Measurements from ENCODE around the gene ZFP1. TPM values are rescaled to one million over a fixed set of nuclear protein-coding genes. Genes with fewer than 3 reads are reported as not detected.
"Not testable (repeated sequence)": the region's sequence is repeated elsewhere in the genome, so short reads cannot be mapped to it uniquely, and the experiment has no call there.

Gene ZFP1
- total and polyA plus RNA-seq, 2 experiments from 2014 or later: 9.4 to 14.4 TPM

DNA sequence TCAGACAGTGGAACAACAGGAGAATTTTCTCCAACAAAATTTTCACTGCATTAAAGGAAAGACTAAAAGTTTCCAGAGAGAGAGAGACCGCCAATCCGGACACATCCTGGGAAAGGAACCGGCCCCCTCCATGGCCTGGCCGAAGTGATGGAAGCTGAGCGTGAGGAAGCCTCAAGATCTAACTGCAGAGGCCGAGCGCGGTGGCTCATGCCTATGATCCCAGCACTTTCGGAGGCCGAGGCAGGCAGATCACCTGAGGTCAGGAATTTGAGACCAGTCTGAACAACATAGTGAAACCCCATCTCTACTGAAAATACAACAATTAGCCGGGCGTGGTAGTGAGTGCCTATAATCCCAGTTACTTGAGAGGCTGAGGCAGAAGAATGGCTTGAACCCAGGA is 54.8 kb downstream of the ZFP1 start:
- 87% methylated on average over 12 of the region's 12 CpGs for WGBS (ENCODE audit: low lambda C conversion rate, missing lambda C conversion rate)
- Histone ChIP-seq H3K79me2 (no peaks in the 10 kb centered on the region), H4K20me1 (ENCODE audit: insufficient read depth, poor library complexity, severe bottlenecking) (no peaks in the 10 kb centered on the region), H2AFZ (no peak overlapping the region), H3K9me3 (ENCODE audit: low read depth) (no peaks in the 10 kb centered on the region), H3K27me3 (no peaks in the 10 kb centered on the region), H3K9me2 (replicated peaks; ENCODE audit: insufficient read depth) (no peaks in the 10 kb centered on the region), H3K27ac (no peak overlapping the region), H3K4me3 (no peak overlapping the region), H3K4me2 (no peak overlapping the region), H3K36me3 (replicated peaks; ENCODE audit: insufficient read depth, low read depth) (no peaks in the 10 kb centered on the region), H3K4me1 (ENCODE audit: insufficient read depth) (peaks cover under 1% of the 10 kb centered on the region)
- TF ChIP-seq EZH2phosphoT487 (IDR thresholded peaks at IDR 0.05; ENCODE audit: low read depth, severe bottlenecking, unreplicated experiment): no peak
- TF ChIP-seq, protein P1, sequence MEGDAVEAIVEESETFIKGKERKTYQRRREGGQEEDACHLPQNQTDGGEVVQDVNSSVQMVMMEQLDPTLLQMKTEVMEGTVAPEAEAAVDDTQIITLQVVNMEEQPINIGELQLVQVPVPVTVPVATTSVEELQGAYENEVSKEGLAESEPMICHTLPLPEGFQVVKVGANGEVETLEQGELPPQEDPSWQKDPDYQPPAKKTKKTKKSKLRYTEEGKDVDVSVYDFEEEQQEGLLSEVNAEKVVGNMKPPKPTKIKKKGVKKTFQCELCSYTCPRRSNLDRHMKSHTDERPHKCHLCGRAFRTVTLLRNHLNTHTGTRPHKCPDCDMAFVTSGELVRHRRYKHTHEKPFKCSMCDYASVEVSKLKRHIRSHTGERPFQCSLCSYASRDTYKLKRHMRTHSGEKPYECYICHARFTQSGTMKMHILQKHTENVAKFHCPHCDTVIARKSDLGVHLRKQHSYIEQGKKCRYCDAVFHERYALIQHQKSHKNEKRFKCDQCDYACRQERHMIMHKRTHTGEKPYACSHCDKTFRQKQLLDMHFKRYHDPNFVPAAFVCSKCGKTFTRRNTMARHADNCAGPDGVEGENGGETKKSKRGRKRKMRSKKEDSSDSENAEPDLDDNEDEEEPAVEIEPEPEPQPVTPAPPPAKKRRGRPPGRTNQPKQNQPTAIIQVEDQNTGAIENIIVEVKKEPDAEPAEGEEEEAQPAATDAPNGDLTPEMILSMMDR (IDR thresholded peaks at IDR 0.05; ENCODE audit: poor library complexity): no peak
- no peak for TF ChIP-seq EZH2 (IDR thresholded peaks at IDR 0.05; ENCODE audit: borderline replicate concordance)
- no peak for DNase-seq (ENCODE audit: low spot score)

DNA sequence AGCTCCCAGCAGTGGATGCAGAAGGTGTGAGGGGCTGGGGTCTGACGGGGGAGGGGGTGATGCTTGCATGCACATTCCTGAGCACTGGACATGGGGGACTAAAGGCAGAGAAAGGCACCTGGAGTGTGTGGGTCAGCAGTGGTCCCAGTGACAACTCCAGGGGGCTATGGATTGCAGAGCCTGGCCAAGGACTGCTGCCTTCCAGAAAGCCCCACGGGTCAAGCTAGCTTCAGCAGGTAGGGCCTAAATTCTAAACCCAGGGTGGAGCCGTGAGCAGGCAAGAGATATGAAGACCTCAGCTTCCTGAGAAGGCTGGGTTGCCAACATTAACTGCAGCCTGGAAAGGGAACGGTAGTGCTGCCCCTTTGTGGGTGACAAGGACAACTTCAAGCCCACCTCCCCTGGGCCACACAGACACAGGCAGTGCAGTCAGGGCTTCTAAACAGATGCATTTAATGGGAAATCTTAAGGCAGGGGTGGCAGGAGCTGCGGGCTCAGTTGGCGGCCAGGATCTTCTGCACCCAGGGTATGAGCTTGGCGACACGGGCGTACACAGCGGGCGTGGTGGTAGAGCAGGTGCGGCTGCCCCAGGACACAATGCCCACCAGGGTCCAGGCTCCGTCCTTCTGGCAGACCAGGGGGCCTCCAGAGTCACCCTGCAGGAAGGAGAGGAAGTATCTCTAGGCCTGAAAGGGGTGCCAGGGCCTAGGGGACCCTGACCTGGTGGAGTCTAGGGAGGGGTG is 55.5 kb downstream of the ZFP1 start:
- no peaks in the 10 kb centered on the region for H3K9me3 ChIP-seq (ENCODE audit: low read depth)
- no peak overlapping the region for H3K4me3 ChIP-seq
- H3K36me3 ChIP-seq (replicated peaks; ENCODE audit: insufficient read depth, low read depth): no peaks in the 10 kb centered on the region
- H3K27me3 ChIP-seq: no peaks in the 10 kb centered on the region
- no peak overlapping the region for H2AFZ ChIP-seq
- H3K27ac ChIP-seq: no peak overlapping the region
- H4K20me1 ChIP-seq (ENCODE audit: insufficient read depth, poor library complexity, severe bottlenecking): no peaks in the 10 kb centered on the region
- H3K79me2 ChIP-seq: no peaks in the 10 kb centered on the region
- DNase-seq (ENCODE audit: low spot score): no peak
- H3K4me1 ChIP-seq (ENCODE audit: insufficient read depth): no peaks in the 10 kb centered on the region
- TF ChIP-seq EZH2 (IDR thresholded peaks at IDR 0.05; ENCODE audit: borderline replicate concordance) (no peak), EZH2phosphoT487 (IDR thresholded peaks at IDR 0.05; ENCODE audit: low read depth, severe bottlenecking, unreplicated experiment) (no peak)
- TF ChIP-seq, protein P1 (IDR thresholded peaks at IDR 0.05; ENCODE audit: poor library complexity): no peak
- H3K9me2 ChIP-seq (replicated peaks; ENCODE audit: insufficient read depth): no peaks in the 10 kb centered on the region
- no peak overlapping the region for H3K4me2 ChIP-seq
- WGBS (ENCODE audit: low lambda C conversion rate, missing lambda C conversion rate): 85% methylated on average over 13 of the region's 13 CpGs

DNA sequence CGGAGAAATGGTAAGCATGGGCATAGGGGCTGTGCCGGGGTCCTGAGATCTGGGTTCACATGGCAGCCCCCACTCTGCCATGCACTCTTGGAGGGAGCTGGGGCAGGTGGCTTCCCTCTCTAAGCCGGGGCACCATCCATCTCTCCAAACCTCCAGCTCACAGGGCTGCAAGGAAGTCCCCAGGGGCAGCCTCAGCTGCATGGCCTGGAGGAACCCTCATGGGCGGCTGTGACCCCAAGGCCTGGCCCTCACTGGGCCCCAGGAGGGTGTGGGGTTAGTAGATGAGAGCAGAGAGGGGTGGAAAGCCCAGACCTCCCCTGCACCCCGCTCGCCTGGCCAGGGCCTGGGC is 56.1 kb downstream of the ZFP1 start:
- no peak overlapping the region for H3K4me3 ChIP-seq

DNA sequence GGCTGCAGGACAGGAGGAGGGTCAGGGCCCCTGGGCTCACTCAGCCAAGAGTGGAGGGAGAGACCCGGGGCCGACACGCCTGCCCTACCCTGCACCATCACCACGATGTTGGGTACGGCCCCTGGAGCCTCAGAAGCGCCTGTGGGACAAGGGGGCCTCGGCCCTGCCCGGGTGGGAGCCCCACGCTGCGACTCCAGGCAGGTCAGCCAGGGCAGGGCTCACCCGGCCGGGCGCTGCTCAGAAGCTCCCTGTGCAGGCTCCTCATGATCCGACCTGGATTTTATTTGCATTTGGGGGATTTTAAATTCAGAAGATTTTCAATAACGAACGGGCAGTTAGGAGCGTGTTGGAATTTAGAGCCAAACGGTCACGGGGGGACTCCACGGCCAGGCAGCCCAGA is 56.6 kb downstream of the ZFP1 start:
- not testable (repeated sequence) for H3K4me2 ChIP-seq; H3K36me3 ChIP-seq (replicated peaks; ENCODE audit: insufficient read depth, low read depth); H3K9me3 ChIP-seq (ENCODE audit: low read depth); H2AFZ ChIP-seq; H3K27ac ChIP-seq; H3K79me2 ChIP-seq; H4K20me1 ChIP-seq (ENCODE audit: insufficient read depth, poor library complexity, severe bottlenecking); H3K4me1 ChIP-seq (ENCODE audit: insufficient read depth); H3K27me3 ChIP-seq; DNase-seq (ENCODE audit: low spot score); H3K9me2 ChIP-seq (replicated peaks; ENCODE audit: insufficient read depth); H3K4me3 ChIP-seq
- WGBS (ENCODE audit: low lambda C conversion rate, missing lambda C conversion rate): no CpG with 5 or more reads among the region's 20 CpGs

More for the DNA sequence above, 56.1 kb downstream of the ZFP1 start:
- H3K9me2 ChIP-seq (replicated peaks; ENCODE audit: insufficient read depth): no peaks in the 10 kb centered on the region
- no peaks in the 10 kb centered on the region for H3K4me1 ChIP-seq (ENCODE audit: insufficient read depth)
- TF ChIP-seq EZH2 (IDR thresholded peaks at IDR 0.05; ENCODE audit: borderline replicate concordance): no peak
- TF ChIP-seq, protein P1 (IDR thresholded peaks at IDR 0.05; ENCODE audit: poor library complexity): no peak
- TF ChIP-seq EZH2phosphoT487 (IDR thresholded peaks at IDR 0.05; ENCODE audit: low read depth, severe bottlenecking, unreplicated experiment): no peak
- H4K20me1 ChIP-seq (ENCODE audit: insufficient read depth, poor library complexity, severe bottlenecking): no peaks in the 10 kb centered on the region
- no peaks in the 10 kb centered on the region for H3K9me3 ChIP-seq (ENCODE audit: low read depth)
- no peaks in the 10 kb centered on the region for H3K27me3 ChIP-seq
- H3K27ac ChIP-seq: no peak overlapping the region
- H3K36me3 ChIP-seq (replicated peaks; ENCODE audit: insufficient read depth, low read depth): no peaks in the 10 kb centered on the region
- 97% methylated on average over 4 of the region's 6 CpGs for WGBS (ENCODE audit: low lambda C conversion rate, missing lambda C conversion rate)
- H2AFZ ChIP-seq: no peak overlapping the region
- DNase-seq (ENCODE audit: low spot score): no peak
- no peaks in the 10 kb centered on the region for H3K79me2 ChIP-seq
- H3K4me2 ChIP-seq: no peak overlapping the region

DNA sequence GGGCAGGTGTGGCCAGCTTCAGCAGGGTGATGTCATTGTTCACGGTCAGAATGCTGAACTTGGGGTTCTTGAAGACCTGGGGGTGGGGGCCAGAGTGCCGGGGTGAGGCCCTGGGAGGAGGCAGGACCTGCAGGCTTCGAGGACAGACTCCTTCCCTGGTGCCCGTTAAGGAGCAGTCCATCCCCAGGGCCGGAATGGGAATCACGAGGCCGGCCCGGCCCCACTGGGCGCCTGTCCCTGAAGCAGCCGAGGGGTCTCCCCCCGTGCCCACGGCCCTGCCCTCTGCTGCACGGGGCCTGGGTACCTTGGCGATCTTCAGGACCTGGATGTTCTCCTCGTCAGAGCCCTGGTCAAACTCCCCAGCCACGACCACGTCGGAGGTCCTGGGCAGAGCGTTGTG is 57.1 kb downstream of the ZFP1 start:
- H3K4me3 ChIP-seq; H3K36me3 ChIP-seq (replicated peaks; ENCODE audit: insufficient read depth, low read depth); DNase-seq (ENCODE audit: low spot score); H3K27me3 ChIP-seq; H2AFZ ChIP-seq; H3K9me3 ChIP-seq (ENCODE audit: low read depth); H3K4me1 ChIP-seq (ENCODE audit: insufficient read depth); H4K20me1 ChIP-seq (ENCODE audit: insufficient read depth, poor library complexity, severe bottlenecking); H3K4me2 ChIP-seq; H3K79me2 ChIP-seq; H3K27ac ChIP-seq; H3K9me2 ChIP-seq (replicated peaks; ENCODE audit: insufficient read depth): not testable (repeated sequence)
- WGBS (ENCODE audit: low lambda C conversion rate, missing lambda C conversion rate): 94% methylated on average over 8 of the region's 19 CpGs

DNA sequence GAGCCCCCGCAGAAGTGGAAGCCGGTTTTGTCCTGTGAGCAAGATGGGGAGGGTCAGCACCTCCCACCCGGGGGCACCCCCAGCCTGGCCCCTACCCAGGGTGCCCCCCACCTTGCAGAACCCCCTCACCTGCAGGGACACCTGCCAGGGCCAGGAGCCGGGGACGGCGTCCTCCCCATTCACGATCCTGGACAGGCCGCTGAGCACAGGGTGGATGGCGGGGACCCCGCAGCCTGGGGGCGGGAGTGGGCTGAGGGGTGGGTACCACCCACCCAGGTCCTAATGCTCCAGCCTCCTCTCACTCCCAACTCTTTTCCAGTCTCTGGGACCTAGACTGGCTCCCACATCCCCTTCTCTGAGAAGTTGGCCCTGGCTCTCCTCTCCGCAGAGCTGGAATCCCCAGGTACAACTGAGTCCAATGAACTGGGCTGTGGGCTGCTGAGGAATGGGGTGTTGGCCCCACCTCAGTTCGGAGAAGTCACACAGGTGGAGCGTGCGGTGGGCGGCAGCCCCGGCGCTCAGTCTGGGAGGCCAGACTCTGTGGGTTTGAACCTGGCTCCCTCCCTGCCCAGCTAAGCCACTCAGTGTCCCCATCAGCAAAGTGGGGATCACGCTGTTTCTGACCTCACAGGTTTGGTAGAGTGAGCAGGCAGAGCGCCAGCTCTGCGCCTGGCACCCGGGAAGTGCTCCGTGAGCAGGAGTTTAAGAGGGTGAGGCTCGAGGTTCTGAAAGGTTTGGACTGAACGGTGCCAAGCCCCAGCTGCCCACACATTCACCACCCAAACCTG is 57.8 kb downstream of the ZFP1 start:
- H2AFZ ChIP-seq; H3K36me3 ChIP-seq (replicated peaks; ENCODE audit: insufficient read depth, low read depth); DNase-seq (ENCODE audit: low spot score); H3K4me2 ChIP-seq; H3K4me3 ChIP-seq; H3K27me3 ChIP-seq; H4K20me1 ChIP-seq (ENCODE audit: insufficient read depth, poor library complexity, severe bottlenecking); H3K4me1 ChIP-seq (ENCODE audit: insufficient read depth); H3K9me3 ChIP-seq (ENCODE audit: low read depth); H3K9me2 ChIP-seq (replicated peaks; ENCODE audit: insufficient read depth); H3K79me2 ChIP-seq; H3K27ac ChIP-seq: not testable (repeated sequence)
- 87% methylated on average over 16 of the region's 25 CpGs for WGBS (ENCODE audit: low lambda C conversion rate, missing lambda C conversion rate)
